HG02588 (cell line): ENCODE measurements around the gene DMPK.

Source experiments
- ATAC-seq: cut with Tn5 transposase; IDR thresholded peaks from one replicate; pipeline ENCODE4 v1.9.1; 2021; ENCODE audit warnings: mild to moderate bottlenecking, moderate library complexity; ENCODE audit not compliant: unreplicated experiment

Gene DMPK

GRCh38 chr19:45786533-45786894, 4.2 kb upstream of the DMPK start:
- no peak for ATAC-seq

GRCh38 chr19:45785781-45786532, 3.7 kb upstream of the DMPK start:
- no peak for ATAC-seq

- ATAC-seq = no peak
These were observed 2.8 kb upstream of the DMPK start for GRCh38 chr19:45785097-45785496.

- ATAC-seq = no peak
These were observed 1.8 kb upstream of the DMPK start for GRCh38 chr19:45784096-45784495.

- ATAC-seq = no peak
These were observed 813 bp upstream of the DMPK start for GRCh38 chr19:45782820-45783785.

DNA sequence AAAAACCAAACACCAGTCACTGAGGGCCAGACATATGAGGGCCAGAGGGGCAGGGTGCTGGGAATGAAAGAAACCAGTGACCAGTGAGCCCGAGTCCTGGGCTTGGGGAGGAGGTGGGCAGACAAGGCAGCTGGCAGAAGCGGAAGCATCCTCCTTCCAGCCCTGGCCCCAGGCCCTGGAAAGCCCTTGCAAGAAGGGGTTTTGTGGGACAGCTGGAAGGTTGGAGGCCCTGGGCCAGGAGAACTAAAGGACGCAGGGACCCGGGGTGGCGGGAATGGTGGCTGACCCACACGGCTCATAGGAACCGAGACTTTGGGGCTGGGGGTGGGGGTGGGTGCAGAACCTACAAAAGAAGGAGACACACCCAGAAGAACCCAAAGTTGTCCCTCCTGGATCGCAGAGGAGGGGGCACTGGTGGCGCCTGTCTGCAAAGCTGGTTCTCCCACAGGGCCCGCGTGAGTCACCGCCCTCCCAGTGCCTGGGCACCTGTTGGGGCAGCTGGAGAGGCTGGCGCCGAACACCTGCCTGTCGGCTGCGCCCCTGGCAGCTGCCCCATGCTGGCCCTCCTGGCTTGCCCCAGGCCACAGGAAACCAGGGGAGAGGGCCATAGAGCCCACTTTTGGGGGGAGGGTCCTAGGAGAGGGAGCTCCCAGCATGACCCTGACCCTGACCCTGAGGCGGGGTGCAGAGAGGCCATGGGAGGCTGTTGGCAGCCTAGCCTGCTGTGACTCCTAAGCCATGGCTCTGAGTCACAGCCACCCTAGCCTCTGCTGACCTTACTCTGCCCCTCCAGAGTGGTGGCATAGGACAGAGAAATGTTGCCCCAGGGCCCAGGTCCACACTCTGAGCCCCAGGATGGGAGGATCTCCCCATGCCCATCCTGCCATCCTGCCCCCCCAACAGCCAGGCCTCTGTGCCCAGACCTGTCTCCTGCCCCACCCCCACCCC, 802 bp downstream of the DMPK start:
- ATAC-seq = no peak

GRCh38 chr19:45780448-45781213, 1.7 kb downstream of the DMPK start:
- no peak for ATAC-seq

- ATAC-seq = no peak
These were observed 2.2 kb downstream of the DMPK start for GRCh38 chr19:45780146-45780447.

- peak; percentile 70 for ATAC-seq
These were observed 2.8 kb downstream of the DMPK start for GRCh38 chr19:45779231-45780145.

- no peak for ATAC-seq
These were observed 4.2 kb downstream of the DMPK start for GRCh38 chr19:45778010-45778661.

GRCh38 chr19:45777395-45777961, 4.8 kb downstream of the DMPK start:
- ATAC-seq = no peak

- ATAC-seq = no peak
These were observed 7.5 kb downstream of the DMPK start for GRCh38 chr19:45774765-45775164.

GRCh38 chr19:45773384-45773783, 8.9 kb downstream of the DMPK start:
- ATAC-seq = no peak

DNA sequence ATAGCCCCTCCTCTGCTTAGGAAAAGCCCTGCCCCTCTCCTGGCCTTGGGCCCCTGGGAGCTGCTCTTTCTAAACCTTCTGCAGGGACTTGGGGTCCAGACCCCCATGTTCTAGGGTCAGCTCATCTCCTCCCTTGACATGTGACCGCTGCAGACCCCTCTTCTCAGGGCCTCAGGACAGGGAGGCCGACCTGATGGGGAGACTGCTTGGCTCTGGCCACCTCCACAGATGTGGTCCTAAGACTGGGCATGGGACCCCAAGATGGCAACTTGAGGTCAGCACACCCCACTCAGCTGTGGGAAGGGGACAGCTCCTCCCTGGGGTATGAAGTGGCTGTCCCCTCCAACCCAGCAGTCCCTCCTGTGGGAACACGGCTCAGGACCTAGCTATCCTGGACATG, 9.4 kb downstream of the DMPK start:
- no peak for ATAC-seq

- ATAC-seq = no peak
These were observed 10.0 kb downstream of the DMPK start for GRCh38 chr19:45772130-45772840.

GRCh38 chr19:45771311-45771933, 10.9 kb downstream of the DMPK start:
- ATAC-seq = no peak
